Fibroblast of upper back skin (primary cell): ENCODE results near the gene ZNF669.

Experiments
- DNase-seq: peaks from one replicate; pipeline ENCODE4 v3.0.0-alpha.2; 2013

Gene ZNF669

DNA sequence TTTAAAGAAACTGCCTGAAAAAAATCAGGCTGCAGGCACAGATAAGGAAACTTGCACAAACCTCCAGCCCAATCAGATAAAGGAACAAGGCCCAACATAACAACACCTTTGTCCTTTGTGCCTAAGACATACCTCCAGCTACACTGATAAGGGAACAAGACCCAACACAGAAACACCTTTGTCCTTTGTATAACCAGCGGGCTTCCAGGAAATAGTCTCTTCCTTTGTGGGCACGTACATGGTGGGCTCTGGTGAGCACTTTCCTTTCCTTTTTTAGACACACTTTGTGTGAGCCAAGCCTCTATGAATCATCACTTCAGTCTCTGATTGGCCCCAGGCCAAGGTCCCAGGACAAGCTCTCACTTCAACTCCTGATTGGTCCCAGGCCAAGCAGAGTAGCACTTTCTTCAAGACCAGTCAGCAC, 49.2 kb downstream of the ZNF669 start:
- peak; percentile 7 for DNase-seq
